Measurements from ENCODE around the gene PPARG. TPM values are rescaled to one million over a fixed set of nuclear protein-coding genes. Genes with fewer than 3 reads are reported as not detected.

Gene PPARG
- polyA plus RNA-seq, 2 of the 4 experiments (the other 2 are of a cell fraction) = 38.9 to 43.1 TPM

- Histone ChIP-seq H3K4me1 (peaks cover 28% of the 10 kb centered on the region), H3K27ac (peak overlapping the region; percentile 62 to 93), H3K4me2 (peak overlapping the region; percentile 90), H3K9me3 (no peaks in the 10 kb centered on the region), H3K4me3 (peak overlapping the region; percentile 81)
- ATAC-seq = no peak
- no peak for DNase-seq (ENCODE audit: low read depth in 1 of 2, low spot score in 1 of 2)
- FAIRE-seq = no peak
- no peak for TF ChIP-seq CEBPB (IDR thresholded peaks at IDR 0.05)
- TF ChIP-seq POLR2A (IDR thresholded peaks at IDR 0.05; ENCODE audit: low read length) = no peak
- no peak for TF ChIP-seq MAZ (IDR thresholded peaks at IDR 0.05; ENCODE audit: borderline replicate concordance, low read depth, low read length)
- no peak for TF ChIP-seq NR3C1 (IDR thresholded peaks at IDR 0.05)
- TF ChIP-seq CBX8 (IDR thresholded peaks at IDR 0.05) = no peak
- no peak for TF ChIP-seq JUN (IDR thresholded peaks at IDR 0.05)
- TF ChIP-seq ATOH8 (CRISPR knock-in tag; IDR thresholded peaks at IDR 0.05; ENCODE audit: low read depth) = no peak
- TF ChIP-seq CHD4 (IDR thresholded peaks at IDR 0.05; ENCODE audit: borderline replicate concordance) = no peak
- CTCF ChIA-PET = interaction anchor here (0.8 to 4.9 kb wide), 7 partner anchors 12 to 408 kb away, joined by 3 to 63 read pairs (median 4); no protein-coding TSS in a partner anchor
- POLR2A ChIA-PET = no interaction called here
- WGBS (ENCODE audit: missing lambda C conversion rate) = 82% methylated on average over 1 of the region's 1 CpG
Measured at GRCh38 chr3:12483410-12483809, 194.5 kb downstream of the PPARG start.

DNA sequence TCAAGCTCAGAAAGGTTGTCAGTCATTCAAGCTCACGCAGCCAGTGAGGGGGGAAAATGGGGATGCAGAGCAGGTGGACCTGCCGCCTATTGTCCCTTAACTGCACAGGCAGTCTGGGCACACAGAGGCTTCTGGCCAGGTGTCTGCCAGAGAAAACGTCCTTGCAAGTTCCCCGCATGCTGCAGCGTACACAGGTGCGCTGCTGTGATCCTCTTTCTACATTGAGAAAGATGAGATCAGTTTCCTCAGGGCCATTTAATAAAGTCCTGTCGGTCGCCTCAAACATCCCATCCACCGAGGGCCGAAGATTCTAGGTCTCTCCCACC, 195.0 kb downstream of the PPARG start:
- ChIA-PET POLR2A (interaction anchor here (0.8 to 1.5 kb wide), 12 partner anchors 9 to 326 kb away, joined by 3 to 9 read pairs (median 4); partner anchors contain the start of gene TIMP4), CTCF (interaction anchor here (0.8 to 4.9 kb wide), 10 partner anchors 12 to 408 kb away, joined by 3 to 63 read pairs (median 4); no protein-coding TSS in a partner anchor)
- ATAC-seq (peak in 1 of 2 experiments; percentile 13; a peak in 2 of 6 replicates), FAIRE-seq (no peak), DNase-seq (ENCODE audit: low read depth in 1 of 2, low spot score in 1 of 2) (no peak)
- Histone ChIP-seq H3K4me1 (peaks cover 25% of the 10 kb centered on the region), H3K4me2 (peak overlapping the region; percentile 90), H3K27ac (peak overlapping the region; percentile 62 to 93), H3K4me3 (peak overlapping the region; percentile 81), H3K9me3 (no peaks in the 10 kb centered on the region)
- WGBS (ENCODE audit: missing lambda C conversion rate) = 10% methylated on average over 10 of the region's 10 CpGs
- TF ChIP-seq MAZ (IDR thresholded peaks at IDR 0.05; ENCODE audit: borderline replicate concordance, low read depth, low read length) = no peak
- no peak for TF ChIP-seq HDAC2 (IDR thresholded peaks at IDR 0.05)
- no peak for TF ChIP-seq SREBF2 (IDR thresholded peaks at IDR 0.05)
- no peak for TF ChIP-seq ZNF302 (CRISPR knock-in tag; IDR thresholded peaks at IDR 0.05)
- TF ChIP-seq EHMT2 (IDR thresholded peaks at IDR 0.05; ENCODE audit: low read depth) = no peak
- TF ChIP-seq ESRRA (IDR thresholded peaks at IDR 0.05; ENCODE audit: borderline replicate concordance, low read length) = no peak
- TF ChIP-seq CHD2 (IDR thresholded peaks at IDR 0.05; ENCODE audit: low read length, partially characterized antibody) = no peak
- no peak for TF ChIP-seq HMGXB4 (CRISPR knock-in tag; IDR thresholded peaks at IDR 0.05; ENCODE audit: borderline replicate concordance)
- TF ChIP-seq HOXB5 (CRISPR knock-in tag; IDR thresholded peaks at IDR 0.05) = no peak
- TF ChIP-seq, protein P1, sequence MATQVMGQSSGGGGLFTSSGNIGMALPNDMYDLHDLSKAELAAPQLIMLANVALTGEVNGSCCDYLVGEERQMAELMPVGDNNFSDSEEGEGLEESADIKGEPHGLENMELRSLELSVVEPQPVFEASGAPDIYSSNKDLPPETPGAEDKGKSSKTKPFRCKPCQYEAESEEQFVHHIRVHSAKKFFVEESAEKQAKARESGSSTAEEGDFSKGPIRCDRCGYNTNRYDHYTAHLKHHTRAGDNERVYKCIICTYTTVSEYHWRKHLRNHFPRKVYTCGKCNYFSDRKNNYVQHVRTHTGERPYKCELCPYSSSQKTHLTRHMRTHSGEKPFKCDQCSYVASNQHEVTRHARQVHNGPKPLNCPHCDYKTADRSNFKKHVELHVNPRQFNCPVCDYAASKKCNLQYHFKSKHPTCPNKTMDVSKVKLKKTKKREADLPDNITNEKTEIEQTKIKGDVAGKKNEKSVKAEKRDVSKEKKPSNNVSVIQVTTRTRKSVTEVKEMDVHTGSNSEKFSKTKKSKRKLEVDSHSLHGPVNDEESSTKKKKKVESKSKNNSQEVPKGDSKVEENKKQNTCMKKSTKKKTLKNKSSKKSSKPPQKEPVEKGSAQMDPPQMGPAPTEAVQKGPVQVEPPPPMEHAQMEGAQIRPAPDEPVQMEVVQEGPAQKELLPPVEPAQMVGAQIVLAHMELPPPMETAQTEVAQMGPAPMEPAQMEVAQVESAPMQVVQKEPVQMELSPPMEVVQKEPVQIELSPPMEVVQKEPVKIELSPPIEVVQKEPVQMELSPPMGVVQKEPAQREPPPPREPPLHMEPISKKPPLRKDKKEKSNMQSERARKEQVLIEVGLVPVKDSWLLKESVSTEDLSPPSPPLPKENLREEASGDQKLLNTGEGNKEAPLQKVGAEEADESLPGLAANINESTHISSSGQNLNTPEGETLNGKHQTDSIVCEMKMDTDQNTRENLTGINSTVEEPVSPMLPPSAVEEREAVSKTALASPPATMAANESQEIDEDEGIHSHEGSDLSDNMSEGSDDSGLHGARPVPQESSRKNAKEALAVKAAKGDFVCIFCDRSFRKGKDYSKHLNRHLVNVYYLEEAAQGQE (IDR thresholded peaks at IDR 0.05) = no peak
- no peak for TF ChIP-seq CEBPB (IDR thresholded peaks at IDR 0.05)
- TF ChIP-seq EP300 (IDR thresholded peaks at IDR 0.05) = no peak
- TF ChIP-seq FOSB (CRISPR knock-in tag; IDR thresholded peaks at IDR 0.05) = no peak

Small RNAs within 50 kb of the gene (small RNA-seq; reads per million reads assigned to genes)
- 0 to 0.08 (median 0) reads per million in 6 experiments for gene AC091492.1

Other genes with a start within 250 kb of the PPARG start
- 16.0 and 21.2 TPM in 2 replicates for gene TIMP4, start 130.2 kb upstream of the PPARG start, polyA plus RNA-seq (2011; rRNA removed)
- 13.1 to 18.5 TPM (median 15.7 TPM) in 3 replicates for gene TIMP4, start 130.2 kb upstream of the PPARG start, polyA plus RNA-seq (2017; fragmentation: RNase III; extraction: RNeasy Plus Mini Kit Qiagen cat#74134 plus additional on column Dnase treatment)
- gene TSEN2, start 195.4 kb downstream of the PPARG start, polyA plus RNA-seq (2011; rRNA removed) = 29.8 and 33.1 TPM in 2 replicates
- gene TSEN2, start 195.4 kb downstream of the PPARG start, polyA plus RNA-seq (2017; fragmentation: RNase III; extraction: RNeasy Plus Mini Kit Qiagen cat#74134 plus additional on column Dnase treatment) = 24.2 to 27.1 TPM (median 24.9 TPM) in 3 replicates